ENCODE measurements around the gene RETREG1. TPM values are rescaled to one million over a fixed set of nuclear protein-coding genes. Genes with fewer than 3 reads are reported as not detected.

RETREG1 gene
- total and polyA plus RNA-seq, 2 experiments from 2014 or later: 2.3 to 3.6 TPM

DNA sequence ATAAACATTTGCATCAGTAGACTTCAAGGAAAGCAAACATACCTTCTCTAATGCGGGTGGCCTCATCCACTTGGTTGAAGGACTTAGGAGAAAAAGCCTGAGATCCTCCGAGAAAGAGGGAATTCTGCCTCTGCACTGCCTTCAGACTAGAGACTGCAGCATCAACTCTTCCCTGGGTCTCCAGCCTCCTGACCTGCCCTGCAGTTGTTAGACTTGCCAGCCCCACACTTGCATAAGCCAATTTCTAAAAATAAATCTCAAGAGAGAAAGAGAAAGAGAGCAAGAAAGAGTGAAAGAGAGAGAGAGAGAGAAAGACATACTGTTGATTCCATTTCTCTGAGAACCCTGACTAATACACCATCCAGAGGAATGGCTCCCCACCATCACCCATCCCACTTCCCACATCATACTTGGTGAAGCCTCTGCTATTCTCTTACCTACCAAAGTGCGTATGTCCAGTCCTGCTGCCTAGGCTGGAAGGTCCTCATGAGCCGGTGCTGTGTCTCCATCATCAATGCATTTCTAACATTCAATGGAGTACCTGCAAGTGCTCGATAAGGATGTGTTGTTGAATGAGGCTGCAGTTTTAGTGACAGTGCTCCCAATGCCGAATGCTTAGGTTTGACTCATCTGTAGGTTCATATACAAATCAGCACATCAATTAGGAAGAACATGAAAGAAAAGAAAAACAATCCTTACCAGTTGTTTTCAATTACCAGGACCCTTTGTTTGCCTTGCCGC lies 186.3 kb downstream of the RETREG1 start:
- Mint-ChIP-seq H3K27me3 (ENCODE audit: insufficient read depth, low read depth, poor library complexity) (peaks cover 9% of the 10 kb centered on the region), H3K27ac (no peak overlapping the region), H3K4me3 (no peak overlapping the region), H3K9me3 (peaks cover under 1% of the 10 kb centered on the region; the same call in 1 of the 3 replicates), H3K4me1 (peaks cover 39% of the 10 kb centered on the region), H3K36me3 (ENCODE audit: low read depth) (no peaks in the 10 kb centered on the region)
- Histone ChIP-seq H3K79me2 (replicated peaks; ENCODE audit: insufficient read depth) (no peaks in the 10 kb centered on the region), H3K9me2 (ENCODE audit: insufficient read depth) (peaks cover 6% of the 10 kb centered on the region; the same call in 1 of the 2 replicates), H3K4me2 (no peak overlapping the region; the same call in 1 of the 2 replicates), H3K27ac (ENCODE audit: low read depth) (no peak overlapping the region), H3K4me1 (ENCODE audit: insufficient read depth) (peaks cover 39% of the 10 kb centered on the region), H3K36me3 (ENCODE audit: insufficient read depth) (no peaks in the 10 kb centered on the region), H3K27me3 (ENCODE audit: insufficient read depth) (no peaks in the 10 kb centered on the region), H2AFZ (peak overlapping the region; percentile 14; the same call in 1 of the 2 replicates), H4K20me1 (replicated peaks; ENCODE audit: insufficient read depth) (no peaks in the 10 kb centered on the region), H3F3A (replicated peaks; ENCODE audit: low read depth) (no peaks in the 10 kb centered on the region), H3K4me3 (no peak overlapping the region)
- ATAC-seq: no peak
- DNase-seq (ENCODE audit: low spot score): no peak
- TF ChIP-seq ZNF331 (CRISPR knock-in tag; IDR thresholded peaks at IDR 0.05; ENCODE audit: low read depth): no peak
- no peak for TF ChIP-seq JUNB (IDR thresholded peaks at IDR 0.05; ENCODE audit: unreplicated experiment)
- no peak for TF ChIP-seq NANOG (IDR thresholded peaks at IDR 0.05; ENCODE audit: borderline replicate concordance)
- TF ChIP-seq, protein P1, sequence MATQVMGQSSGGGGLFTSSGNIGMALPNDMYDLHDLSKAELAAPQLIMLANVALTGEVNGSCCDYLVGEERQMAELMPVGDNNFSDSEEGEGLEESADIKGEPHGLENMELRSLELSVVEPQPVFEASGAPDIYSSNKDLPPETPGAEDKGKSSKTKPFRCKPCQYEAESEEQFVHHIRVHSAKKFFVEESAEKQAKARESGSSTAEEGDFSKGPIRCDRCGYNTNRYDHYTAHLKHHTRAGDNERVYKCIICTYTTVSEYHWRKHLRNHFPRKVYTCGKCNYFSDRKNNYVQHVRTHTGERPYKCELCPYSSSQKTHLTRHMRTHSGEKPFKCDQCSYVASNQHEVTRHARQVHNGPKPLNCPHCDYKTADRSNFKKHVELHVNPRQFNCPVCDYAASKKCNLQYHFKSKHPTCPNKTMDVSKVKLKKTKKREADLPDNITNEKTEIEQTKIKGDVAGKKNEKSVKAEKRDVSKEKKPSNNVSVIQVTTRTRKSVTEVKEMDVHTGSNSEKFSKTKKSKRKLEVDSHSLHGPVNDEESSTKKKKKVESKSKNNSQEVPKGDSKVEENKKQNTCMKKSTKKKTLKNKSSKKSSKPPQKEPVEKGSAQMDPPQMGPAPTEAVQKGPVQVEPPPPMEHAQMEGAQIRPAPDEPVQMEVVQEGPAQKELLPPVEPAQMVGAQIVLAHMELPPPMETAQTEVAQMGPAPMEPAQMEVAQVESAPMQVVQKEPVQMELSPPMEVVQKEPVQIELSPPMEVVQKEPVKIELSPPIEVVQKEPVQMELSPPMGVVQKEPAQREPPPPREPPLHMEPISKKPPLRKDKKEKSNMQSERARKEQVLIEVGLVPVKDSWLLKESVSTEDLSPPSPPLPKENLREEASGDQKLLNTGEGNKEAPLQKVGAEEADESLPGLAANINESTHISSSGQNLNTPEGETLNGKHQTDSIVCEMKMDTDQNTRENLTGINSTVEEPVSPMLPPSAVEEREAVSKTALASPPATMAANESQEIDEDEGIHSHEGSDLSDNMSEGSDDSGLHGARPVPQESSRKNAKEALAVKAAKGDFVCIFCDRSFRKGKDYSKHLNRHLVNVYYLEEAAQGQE (IDR thresholded peaks at IDR 0.05; ENCODE audit: unreplicated experiment): no peak
- TF ChIP-seq, protein P2, sequence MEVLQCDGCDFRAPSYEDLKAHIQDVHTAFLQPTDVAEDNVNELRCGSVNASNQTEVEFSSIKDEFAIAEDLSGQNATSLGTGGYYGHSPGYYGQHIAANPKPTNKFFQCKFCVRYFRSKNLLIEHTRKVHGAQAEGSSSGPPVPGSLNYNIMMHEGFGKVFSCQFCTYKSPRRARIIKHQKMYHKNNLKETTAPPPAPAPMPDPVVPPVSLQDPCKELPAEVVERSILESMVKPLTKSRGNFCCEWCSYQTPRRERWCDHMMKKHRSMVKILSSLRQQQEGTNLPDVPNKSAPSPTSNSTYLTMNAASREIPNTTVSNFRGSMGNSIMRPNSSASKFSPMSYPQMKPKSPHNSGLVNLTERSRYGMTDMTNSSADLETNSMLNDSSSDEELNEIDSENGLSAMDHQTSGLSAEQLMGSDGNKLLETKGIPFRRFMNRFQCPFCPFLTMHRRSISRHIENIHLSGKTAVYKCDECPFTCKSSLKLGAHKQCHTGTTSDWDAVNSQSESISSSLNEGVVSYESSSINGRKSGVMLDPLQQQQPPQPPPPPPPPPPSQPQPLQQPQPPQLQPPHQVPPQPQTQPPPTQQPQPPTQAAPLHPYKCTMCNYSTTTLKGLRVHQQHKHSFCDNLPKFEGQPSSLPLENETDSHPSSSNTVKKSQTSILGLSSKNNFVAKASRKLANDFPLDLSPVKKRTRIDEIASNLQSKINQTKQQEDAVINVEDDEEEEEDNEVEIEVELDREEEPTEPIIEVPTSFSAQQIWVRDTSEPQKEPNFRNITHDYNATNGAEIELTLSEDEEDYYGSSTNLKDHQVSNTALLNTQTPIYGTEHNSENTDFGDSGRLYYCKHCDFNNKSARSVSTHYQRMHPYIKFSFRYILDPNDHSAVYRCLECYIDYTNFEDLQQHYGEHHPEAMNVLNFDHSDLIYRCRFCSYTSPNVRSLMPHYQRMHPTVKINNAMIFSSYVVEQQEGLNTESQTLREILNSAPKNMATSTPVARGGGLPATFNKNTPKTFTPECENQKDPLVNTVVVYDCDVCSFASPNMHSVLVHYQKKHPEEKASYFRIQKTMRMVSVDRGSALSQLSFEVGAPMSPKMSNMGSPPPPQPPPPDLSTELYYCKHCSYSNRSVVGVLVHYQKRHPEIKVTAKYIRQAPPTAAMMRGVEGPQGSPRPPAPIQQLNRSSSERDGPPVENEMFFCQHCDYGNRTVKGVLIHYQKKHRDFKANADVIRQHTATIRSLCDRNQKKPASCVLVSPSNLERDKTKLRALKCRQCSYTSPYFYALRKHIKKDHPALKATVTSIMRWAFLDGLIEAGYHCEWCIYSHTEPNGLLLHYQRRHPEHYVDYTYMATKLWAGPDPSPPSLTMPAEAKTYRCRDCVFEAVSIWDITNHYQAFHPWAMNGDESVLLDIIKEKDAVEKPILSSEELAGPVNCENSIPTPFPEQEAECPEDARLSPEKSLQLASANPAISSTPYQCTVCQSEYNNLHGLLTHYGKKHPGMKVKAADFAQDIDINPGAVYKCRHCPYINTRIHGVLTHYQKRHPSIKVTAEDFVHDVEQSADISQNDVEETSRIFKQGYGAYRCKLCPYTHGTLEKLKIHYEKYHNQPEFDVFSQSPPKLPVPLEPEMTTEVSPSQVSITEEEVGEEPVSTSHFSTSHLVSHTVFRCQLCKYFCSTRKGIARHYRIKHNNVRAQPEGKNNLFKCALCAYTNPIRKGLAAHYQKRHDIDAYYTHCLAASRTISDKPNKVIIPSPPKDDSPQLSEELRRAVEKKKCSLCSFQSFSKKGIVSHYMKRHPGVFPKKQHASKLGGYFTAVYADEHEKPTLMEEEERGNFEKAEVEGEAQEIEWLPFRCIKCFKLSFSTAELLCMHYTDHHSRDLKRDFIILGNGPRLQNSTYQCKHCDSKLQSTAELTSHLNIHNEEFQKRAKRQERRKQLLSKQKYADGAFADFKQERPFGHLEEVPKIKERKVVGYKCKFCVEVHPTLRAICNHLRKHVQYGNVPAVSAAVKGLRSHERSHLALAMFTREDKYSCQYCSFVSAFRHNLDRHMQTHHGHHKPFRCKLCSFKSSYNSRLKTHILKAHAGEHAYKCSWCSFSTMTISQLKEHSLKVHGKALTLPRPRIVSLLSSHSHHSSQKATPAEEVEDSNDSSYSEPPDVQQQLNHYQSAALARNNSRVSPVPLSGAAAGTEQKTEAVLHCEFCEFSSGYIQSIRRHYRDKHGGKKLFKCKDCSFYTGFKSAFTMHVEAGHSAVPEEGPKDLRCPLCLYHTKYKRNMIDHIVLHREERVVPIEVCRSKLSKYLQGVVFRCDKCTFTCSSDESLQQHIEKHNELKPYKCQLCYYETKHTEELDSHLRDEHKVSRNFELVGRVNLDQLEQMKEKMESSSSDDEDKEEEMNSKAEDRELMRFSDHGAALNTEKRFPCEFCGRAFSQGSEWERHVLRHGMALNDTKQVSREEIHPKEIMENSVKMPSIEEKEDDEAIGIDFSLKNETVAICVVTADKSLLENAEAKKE (CRISPR knock-in tag; IDR thresholded peaks at IDR 0.05): no peak
- no peak for TF ChIP-seq POLR2AphosphoS5 (IDR thresholded peaks at IDR 0.05; ENCODE audit: low read depth)
- TF ChIP-seq CREB1 (CRISPR knock-in tag; IDR thresholded peaks at IDR 0.05; ENCODE audit: low read depth): no peak
- TF ChIP-seq, protein P3, sequence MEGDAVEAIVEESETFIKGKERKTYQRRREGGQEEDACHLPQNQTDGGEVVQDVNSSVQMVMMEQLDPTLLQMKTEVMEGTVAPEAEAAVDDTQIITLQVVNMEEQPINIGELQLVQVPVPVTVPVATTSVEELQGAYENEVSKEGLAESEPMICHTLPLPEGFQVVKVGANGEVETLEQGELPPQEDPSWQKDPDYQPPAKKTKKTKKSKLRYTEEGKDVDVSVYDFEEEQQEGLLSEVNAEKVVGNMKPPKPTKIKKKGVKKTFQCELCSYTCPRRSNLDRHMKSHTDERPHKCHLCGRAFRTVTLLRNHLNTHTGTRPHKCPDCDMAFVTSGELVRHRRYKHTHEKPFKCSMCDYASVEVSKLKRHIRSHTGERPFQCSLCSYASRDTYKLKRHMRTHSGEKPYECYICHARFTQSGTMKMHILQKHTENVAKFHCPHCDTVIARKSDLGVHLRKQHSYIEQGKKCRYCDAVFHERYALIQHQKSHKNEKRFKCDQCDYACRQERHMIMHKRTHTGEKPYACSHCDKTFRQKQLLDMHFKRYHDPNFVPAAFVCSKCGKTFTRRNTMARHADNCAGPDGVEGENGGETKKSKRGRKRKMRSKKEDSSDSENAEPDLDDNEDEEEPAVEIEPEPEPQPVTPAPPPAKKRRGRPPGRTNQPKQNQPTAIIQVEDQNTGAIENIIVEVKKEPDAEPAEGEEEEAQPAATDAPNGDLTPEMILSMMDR (conservative IDR thresholded peaks at IDR 0.05; ENCODE audit: low read depth in 2 of 2): no peak
- no peak for TF ChIP-seq STAT1 (IDR thresholded peaks at IDR 0.05; ENCODE audit: unreplicated experiment)
- TF ChIP-seq EZH2phosphoT487 (IDR thresholded peaks at IDR 0.05; ENCODE audit: unreplicated experiment): no peak
- TF ChIP-seq, protein P4, sequence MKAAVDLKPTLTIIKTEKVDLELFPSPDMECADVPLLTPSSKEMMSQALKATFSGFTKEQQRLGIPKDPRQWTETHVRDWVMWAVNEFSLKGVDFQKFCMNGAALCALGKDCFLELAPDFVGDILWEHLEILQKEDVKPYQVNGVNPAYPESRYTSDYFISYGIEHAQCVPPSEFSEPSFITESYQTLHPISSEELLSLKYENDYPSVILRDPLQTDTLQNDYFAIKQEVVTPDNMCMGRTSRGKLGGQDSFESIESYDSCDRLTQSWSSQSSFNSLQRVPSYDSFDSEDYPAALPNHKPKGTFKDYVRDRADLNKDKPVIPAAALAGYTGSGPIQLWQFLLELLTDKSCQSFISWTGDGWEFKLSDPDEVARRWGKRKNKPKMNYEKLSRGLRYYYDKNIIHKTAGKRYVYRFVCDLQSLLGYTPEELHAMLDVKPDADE (IDR thresholded peaks at IDR 0.05): no peak
- no peak for TF ChIP-seq ZNF114 (CRISPR knock-in tag; IDR thresholded peaks at IDR 0.05)
- no peak for TF ChIP-seq EZH2 (IDR thresholded peaks at IDR 0.05; ENCODE audit: low read depth, unreplicated experiment)

Measured in GM23338 (cell line).